ENCODE measurements around the gene LRRC57.

DNA sequence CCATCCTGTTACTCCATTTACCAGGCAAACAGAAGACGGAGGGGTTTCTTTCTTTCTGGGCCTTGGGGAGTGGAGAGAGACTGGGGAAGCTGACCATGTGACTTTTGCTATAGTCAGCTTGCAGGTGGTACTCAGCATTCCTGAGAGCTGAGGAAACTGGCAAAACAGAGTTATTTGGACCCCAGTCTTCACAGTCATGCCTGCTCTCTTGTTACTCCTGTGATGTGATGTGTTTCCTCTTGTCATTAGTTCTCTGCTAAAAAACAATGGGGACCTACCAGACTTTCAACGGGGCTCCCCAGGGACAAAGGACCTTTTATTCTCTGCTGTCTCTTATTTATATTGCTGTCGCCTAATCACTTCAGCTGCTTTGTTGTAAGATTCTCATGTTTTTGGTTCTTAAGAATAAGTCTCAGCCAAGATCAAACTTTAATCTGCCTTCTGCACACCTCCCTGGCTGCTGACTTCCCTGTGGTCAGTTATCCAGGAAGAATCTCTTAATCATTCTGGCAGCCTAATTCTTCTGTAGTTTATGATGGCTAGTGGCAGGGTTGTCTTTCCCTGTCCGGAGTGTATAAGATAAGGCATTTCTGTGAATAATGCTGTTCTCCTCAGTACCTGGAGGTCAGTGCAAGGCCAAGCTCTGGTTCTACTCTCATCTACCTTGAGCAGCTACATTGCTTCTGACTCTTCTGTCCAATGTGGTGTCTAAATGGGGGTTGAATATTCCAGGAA is 35.6 kb upstream of the LRRC57 start:
- TF ChIP-seq SIN3A (IDR thresholded peaks at IDR 0.05; ENCODE audit: borderline replicate concordance, insufficient read depth, low read length) (no peak), FOXP2 (optimal IDR thresholded peaks at IDR 0.05; ENCODE audit: borderline replicate concordance, extremely low read depth, extremely low read length, insufficient read depth) (no peak), POLR2AphosphoS5 (IDR thresholded peaks at IDR 0.05; ENCODE audit: low read depth, low read length) (no peak), TAF1 (IDR thresholded peaks at IDR 0.05; ENCODE audit: borderline replicate concordance, insufficient read depth, low read length) (no peak)
- TF ChIP-seq, protein P1, sequence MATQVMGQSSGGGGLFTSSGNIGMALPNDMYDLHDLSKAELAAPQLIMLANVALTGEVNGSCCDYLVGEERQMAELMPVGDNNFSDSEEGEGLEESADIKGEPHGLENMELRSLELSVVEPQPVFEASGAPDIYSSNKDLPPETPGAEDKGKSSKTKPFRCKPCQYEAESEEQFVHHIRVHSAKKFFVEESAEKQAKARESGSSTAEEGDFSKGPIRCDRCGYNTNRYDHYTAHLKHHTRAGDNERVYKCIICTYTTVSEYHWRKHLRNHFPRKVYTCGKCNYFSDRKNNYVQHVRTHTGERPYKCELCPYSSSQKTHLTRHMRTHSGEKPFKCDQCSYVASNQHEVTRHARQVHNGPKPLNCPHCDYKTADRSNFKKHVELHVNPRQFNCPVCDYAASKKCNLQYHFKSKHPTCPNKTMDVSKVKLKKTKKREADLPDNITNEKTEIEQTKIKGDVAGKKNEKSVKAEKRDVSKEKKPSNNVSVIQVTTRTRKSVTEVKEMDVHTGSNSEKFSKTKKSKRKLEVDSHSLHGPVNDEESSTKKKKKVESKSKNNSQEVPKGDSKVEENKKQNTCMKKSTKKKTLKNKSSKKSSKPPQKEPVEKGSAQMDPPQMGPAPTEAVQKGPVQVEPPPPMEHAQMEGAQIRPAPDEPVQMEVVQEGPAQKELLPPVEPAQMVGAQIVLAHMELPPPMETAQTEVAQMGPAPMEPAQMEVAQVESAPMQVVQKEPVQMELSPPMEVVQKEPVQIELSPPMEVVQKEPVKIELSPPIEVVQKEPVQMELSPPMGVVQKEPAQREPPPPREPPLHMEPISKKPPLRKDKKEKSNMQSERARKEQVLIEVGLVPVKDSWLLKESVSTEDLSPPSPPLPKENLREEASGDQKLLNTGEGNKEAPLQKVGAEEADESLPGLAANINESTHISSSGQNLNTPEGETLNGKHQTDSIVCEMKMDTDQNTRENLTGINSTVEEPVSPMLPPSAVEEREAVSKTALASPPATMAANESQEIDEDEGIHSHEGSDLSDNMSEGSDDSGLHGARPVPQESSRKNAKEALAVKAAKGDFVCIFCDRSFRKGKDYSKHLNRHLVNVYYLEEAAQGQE (IDR thresholded peaks at IDR 0.05; ENCODE audit: insufficient read depth in 1 of 2, low read depth in 2 of 2, low read length in 2 of 2) = no peak

Measured in PFSK-1 (cell line).